ENCODE data around the gene PTGR1.

- TF ChIP-seq POLR2A (IDR thresholded peaks at IDR 0.05): no peak
- TF ChIP-seq CTCF (IDR thresholded peaks at IDR 0.05): no peak
Observed at GRCh38 chr9:111632695-111633388, 33.4 kb upstream of the PTGR1 start.
